ENCODE measurements around the gene CTNNBL1. TPM values are rescaled to one million over a fixed set of nuclear protein-coding genes. Genes with fewer than 3 reads are reported as not detected.

Gene CTNNBL1
- total RNA-seq, 1 donor from 2014 or later, result 60.0 TPM

- Mint-ChIP-seq H3K4me1 (ENCODE audit: unreplicated experiment) (peaks cover 32% of the 10 kb centered on the region), H3K27ac (no peak overlapping the region), H3K27me3 (no peaks in the 10 kb centered on the region)
These were observed 64.5 kb downstream of the CTNNBL1 start for GRCh38 chr20:37758332-37758731.

GRCh38 chr20:37759052-37759553 lies 65.3 kb downstream of the CTNNBL1 start:
- no peak overlapping the region for H3K27ac Mint-ChIP-seq
- H3K4me1 Mint-ChIP-seq (ENCODE audit: unreplicated experiment), result peaks cover 32% of the 10 kb centered on the region
- H3K36me3 Mint-ChIP-seq, result peaks cover 18% of the 10 kb centered on the region

More at GRCh38 chr20:37758332-37758731, 64.5 kb downstream of the CTNNBL1 start:
- Mint-ChIP-seq H3K9me3 (no peaks in the 10 kb centered on the region), H3K4me3 (no peak overlapping the region), H3K36me3 (peaks cover 15% of the 10 kb centered on the region)
- DNase-seq (ENCODE audit: extremely low spot score, unreplicated experiment), result no peak
- TF ChIP-seq CTCF (conservative IDR thresholded peaks at IDR 0.05), result peak; percentile 52

GRCh38 chr20:37759761-37760209 lies 66.0 kb downstream of the CTNNBL1 start:
- H3K4me3 Mint-ChIP-seq, result peak overlapping the region; percentile 15
- H3K4me1 Mint-ChIP-seq (ENCODE audit: unreplicated experiment), result peaks cover 32% of the 10 kb centered on the region
- H3K36me3 Mint-ChIP-seq, result peaks cover 19% of the 10 kb centered on the region
- no peak overlapping the region for H3K27ac Mint-ChIP-seq
- H3K9me3 Mint-ChIP-seq, result no peaks in the 10 kb centered on the region
- no peak for DNase-seq (ENCODE audit: extremely low spot score, unreplicated experiment)
- no peak for TF ChIP-seq CTCF (conservative IDR thresholded peaks at IDR 0.05)
- H3K27me3 Mint-ChIP-seq, result no peaks in the 10 kb centered on the region

More at GRCh38 chr20:37759052-37759553, 65.3 kb downstream of the CTNNBL1 start:
- Mint-ChIP-seq H3K27me3 (no peaks in the 10 kb centered on the region), H3K9me3 (no peaks in the 10 kb centered on the region), H3K4me3 (no peak overlapping the region)
- peak; percentile 23 for TF ChIP-seq CTCF (conservative IDR thresholded peaks at IDR 0.05)
- DNase-seq (ENCODE audit: extremely low spot score, unreplicated experiment), result no peak

- peaks cover 23% of the 10 kb centered on the region for H3K36me3 Mint-ChIP-seq
These were observed 66.5 kb downstream of the CTNNBL1 start for GRCh38 chr20:37760322-37760721.

GRCh38 chr20:37762716-37763485 lies 69.1 kb downstream of the CTNNBL1 start:
- H3K4me1 Mint-ChIP-seq (ENCODE audit: unreplicated experiment), result peaks cover 25% of the 10 kb centered on the region
- no peaks in the 10 kb centered on the region for H3K9me3 Mint-ChIP-seq
- DNase-seq (ENCODE audit: extremely low spot score, unreplicated experiment), result no peak
- TF ChIP-seq CTCF (conservative IDR thresholded peaks at IDR 0.05), result no peak
- peaks cover 23% of the 10 kb centered on the region for H3K36me3 Mint-ChIP-seq
- H3K27me3 Mint-ChIP-seq, result no peaks in the 10 kb centered on the region
- H3K4me3 Mint-ChIP-seq, result no peak overlapping the region
- H3K27ac Mint-ChIP-seq, result no peak overlapping the region

More at GRCh38 chr20:37760322-37760721, 66.5 kb downstream of the CTNNBL1 start:
- no peak overlapping the region for H3K4me3 Mint-ChIP-seq
- no peak for DNase-seq (ENCODE audit: extremely low spot score, unreplicated experiment)
- H3K9me3 Mint-ChIP-seq, result no peaks in the 10 kb centered on the region
- no peak for TF ChIP-seq CTCF (conservative IDR thresholded peaks at IDR 0.05)
- H3K27me3 Mint-ChIP-seq, result no peaks in the 10 kb centered on the region
- H3K4me1 Mint-ChIP-seq (ENCODE audit: unreplicated experiment), result peaks cover 32% of the 10 kb centered on the region
- no peak overlapping the region for H3K27ac Mint-ChIP-seq

Data from type B pancreatic cell (in vitro differentiated cells).